Upper lobe of right lung (tissue), 1 donor: ENCODE results near the gene PTPN4. TPM values are rescaled to one million over a fixed set of nuclear protein-coding genes. Genes with fewer than 3 reads are reported as not detected.
A peak's percentile ranks its signal among the peaks of the same experiment; 100 is the strongest.

ENCODE experiments used
- ATAC-seq: fragments of 200-7000 bp; cut with Tn5 transposase; one replicate; pipeline ENCODE4 v1.9.1; 2020; ENCODE audit warnings: mild to moderate bottlenecking, moderate library complexity
- DNase-seq: peaks from one replicate; pipeline ENCODE4 v3.0.0-alpha.2; 2020
- H3K27ac ChIP-seq: fragments of 200-600 bp; one replicate; pipeline ENCODE4 v1.8.0; 2022
- H3K27me3 ChIP-seq: fragments of 200-600 bp; one replicate; pipeline ENCODE4 v1.8.0; 2022; ENCODE audit warnings: mild to moderate bottlenecking
- H3K36me3 ChIP-seq: fragments of 200-600 bp; one replicate; pipeline ENCODE4 v1.8.0; 2022
- H3K4me1 ChIP-seq: fragments of 200-600 bp; one replicate; pipeline ENCODE4 v1.8.0; 2022
- H3K4me3 ChIP-seq: fragments of 200-600 bp; one replicate; pipeline ENCODE4 v1.8.0; 2022; ENCODE audit warnings: mild to moderate bottlenecking
- H3K9me3 ChIP-seq: fragments of 200-600 bp; one replicate; pipeline ENCODE4 v1.8.0; 2022
- CTCF ChIP-seq: fragments of 200-600 bp; IDR thresholded peaks from one replicate; pipeline ENCODE4 v1.8.0; 2022; ENCODE audit warnings: antibody characterized with exemption
- intact Hi-C: fragments of 100-400 bp; cut with DNase I; formaldehyde crosslinking; loops from one replicate; pipeline ENCODE4 v1.11.0; 2022
- total RNA-seq: library from RNA; stranded (reverse); fragmentation: NEBNext Ultra II Directional; extraction: Animal tissue kit (Norgen Biotek cat#: 25700); gene quantifications from one replicate; pipeline ENCODE4 v1.2.1, GENCODE V29; 2021
- donor health status: DM: no; HTN: yes; CAD: no; lungs with severe emphysema.

PTPN4 gene
- total RNA-seq, 1 donor from 2014 or later, result 45.4 TPM

GRCh38 chr2:119943058-119943457, 183.3 kb downstream of the PTPN4 start:
- no peaks in the 10 kb centered on the region for H3K9me3 ChIP-seq
- no peak overlapping the region for H3K4me3 ChIP-seq
- H3K36me3 ChIP-seq, result peaks cover 13% of the 10 kb centered on the region
- H3K27me3 ChIP-seq, result no peaks in the 10 kb centered on the region
- intact Hi-C loops, result no loop called here
- no peak for TF ChIP-seq CTCF
- H3K4me1 ChIP-seq, result no peaks in the 10 kb centered on the region
- no peak overlapping the region for H3K27ac ChIP-seq
- DNase-seq (no peak), ATAC-seq (no peak)

- no peaks in the 10 kb centered on the region for H3K27me3 ChIP-seq
- peak; percentile 90 for ATAC-seq
- no peak overlapping the region for H3K4me3 ChIP-seq
- H3K36me3 ChIP-seq, result peaks cover 20% of the 10 kb centered on the region
- no peak overlapping the region for H3K27ac ChIP-seq
- no peak for TF ChIP-seq CTCF
- H3K9me3 ChIP-seq, result no peaks in the 10 kb centered on the region
- intact Hi-C loops, result no loop called here
- peaks cover 3% of the 10 kb centered on the region for H3K4me1 ChIP-seq
- no peak for DNase-seq
Measured at GRCh38 chr2:119947535-119947934, 187.8 kb downstream of the PTPN4 start.

GRCh38 chr2:119950966-119951365, 191.2 kb downstream of the PTPN4 start:
- no peak overlapping the region for H3K4me3 ChIP-seq
- DNase-seq (no peak), ATAC-seq (peak; percentile 59)
- H3K9me3 ChIP-seq, result no peaks in the 10 kb centered on the region
- TF ChIP-seq CTCF, result no peak
- no peaks in the 10 kb centered on the region for H3K27me3 ChIP-seq
- no peak overlapping the region for H3K27ac ChIP-seq
- H3K4me1 ChIP-seq, result peaks cover 3% of the 10 kb centered on the region
- intact Hi-C loops, result no loop called here
- peaks cover 20% of the 10 kb centered on the region for H3K36me3 ChIP-seq

GRCh38 chr2:119958670-119959268, 199.0 kb downstream of the PTPN4 start:
- Histone ChIP-seq H3K36me3 (peaks cover 21% of the 10 kb centered on the region), H3K4me3 (no peak overlapping the region), H3K9me3 (no peaks in the 10 kb centered on the region), H3K27me3 (no peaks in the 10 kb centered on the region), H3K4me1 (no peaks in the 10 kb centered on the region), H3K27ac (no peak overlapping the region)
- DNase-seq (no peak), ATAC-seq (no peak)
- TF ChIP-seq CTCF, result no peak
- intact Hi-C loops, result no loop called here

- Histone ChIP-seq H3K27me3 (no peaks in the 10 kb centered on the region), H3K9me3 (no peaks in the 10 kb centered on the region), H3K27ac (no peak overlapping the region), H3K36me3 (peaks cover 40% of the 10 kb centered on the region), H3K4me3 (no peak overlapping the region), H3K4me1 (no peaks in the 10 kb centered on the region)
- intact Hi-C loops, result no loop called here
- ATAC-seq (peak; percentile 56), DNase-seq (no peak)
- no peak for TF ChIP-seq CTCF
Measured at GRCh38 chr2:119960821-119961220, 201.1 kb downstream of the PTPN4 start.

- Histone ChIP-seq H3K27ac (no peak overlapping the region), H3K9me3 (no peaks in the 10 kb centered on the region)
- no peak for DNase-seq
Measured at GRCh38 chr2:119981896-119982295, 222.2 kb downstream of the PTPN4 start.

More at GRCh38 chr2:119981896-119982295, 222.2 kb downstream of the PTPN4 start:
- ATAC-seq, result no peak
- Histone ChIP-seq H3K4me3 (no peak overlapping the region), H3K27me3 (no peaks in the 10 kb centered on the region), H3K36me3 (peaks cover 13% of the 10 kb centered on the region), H3K4me1 (no peaks in the 10 kb centered on the region)
- intact Hi-C loops, result no loop called here
- no peak for TF ChIP-seq CTCF
